ENCODE results near the gene BRI3.

DNA sequence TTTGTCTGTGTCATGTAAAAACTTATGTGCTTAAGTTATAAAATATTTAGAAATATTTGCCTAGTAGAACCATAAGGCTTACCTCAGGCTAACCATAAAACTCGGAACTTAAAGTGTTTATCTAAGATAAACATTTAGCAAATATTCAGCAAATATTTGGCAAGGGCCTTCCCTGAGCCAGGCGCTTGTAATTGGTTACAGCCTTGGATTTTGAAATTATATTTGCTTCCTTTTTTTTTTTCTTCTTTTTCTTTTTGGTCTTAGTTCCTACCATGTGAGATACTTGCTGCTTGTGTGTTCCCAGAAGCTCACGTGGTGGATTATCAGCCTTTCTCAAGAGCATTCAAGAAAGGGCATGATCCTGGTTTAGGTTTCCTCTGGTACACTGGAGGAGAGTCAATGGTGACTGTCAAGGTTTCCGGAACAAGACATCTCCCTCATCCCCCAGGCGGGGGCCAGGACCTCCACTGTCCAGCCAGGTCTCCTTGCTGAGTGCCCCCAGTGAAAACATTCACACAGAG lies 5.2 kb upstream of the BRI3 start:
- TF ChIP-seq POLR2AphosphoS5 (IDR thresholded peaks at IDR 0.05; ENCODE audit: low read depth) (no peak), CTCF (IDR thresholded peaks at IDR 0.05; ENCODE audit: insufficient read depth, low read length) (no peak)

All from HL-60 (cell line).